Stimulated activated CD4-positive, alpha-beta T cell treated with anti-CD3 and anti-CD28 coated beads, Interleukin-4, amount 100 ng/mL, for 24 hours (primary cell): ENCODE results near the gene RCAN3.
"Not testable (repeated sequence)": the region's sequence is repeated elsewhere in the genome, so short reads cannot be mapped to it uniquely, and the experiment has no call there.

Experiments used
- DNase-seq: peaks from one replicate; pipeline ENCODE4 v3.0.0-alpha.2; 2020

The RCAN3 gene

DNA sequence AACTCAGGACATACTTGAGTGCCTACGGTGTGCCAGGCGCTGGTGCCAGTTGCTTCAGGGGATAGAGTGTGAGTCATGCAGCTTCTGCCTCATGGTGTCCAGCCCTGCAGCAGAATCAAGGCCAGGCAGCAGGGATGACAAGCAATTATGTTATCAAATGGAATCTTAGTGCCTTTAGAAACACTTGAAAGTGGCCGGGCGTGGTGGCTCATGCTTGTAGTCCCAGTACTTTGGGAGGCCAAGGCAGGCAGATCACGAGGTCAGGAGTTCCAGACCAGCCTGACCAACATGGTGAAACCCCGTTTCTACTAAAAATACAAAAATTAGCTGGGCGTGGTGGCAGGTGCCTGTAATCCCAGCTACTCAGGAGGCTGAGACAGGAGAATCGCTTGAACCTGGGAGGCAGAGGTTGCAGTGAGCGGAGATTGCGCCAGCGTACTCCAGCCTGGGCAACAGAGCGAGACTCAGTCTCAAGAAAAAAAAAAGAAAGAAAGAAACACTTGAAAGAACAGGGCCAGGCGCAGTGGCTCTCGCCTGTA is 13.1 kb downstream of the RCAN3 start:
- not testable (repeated sequence) for DNase-seq

DNA sequence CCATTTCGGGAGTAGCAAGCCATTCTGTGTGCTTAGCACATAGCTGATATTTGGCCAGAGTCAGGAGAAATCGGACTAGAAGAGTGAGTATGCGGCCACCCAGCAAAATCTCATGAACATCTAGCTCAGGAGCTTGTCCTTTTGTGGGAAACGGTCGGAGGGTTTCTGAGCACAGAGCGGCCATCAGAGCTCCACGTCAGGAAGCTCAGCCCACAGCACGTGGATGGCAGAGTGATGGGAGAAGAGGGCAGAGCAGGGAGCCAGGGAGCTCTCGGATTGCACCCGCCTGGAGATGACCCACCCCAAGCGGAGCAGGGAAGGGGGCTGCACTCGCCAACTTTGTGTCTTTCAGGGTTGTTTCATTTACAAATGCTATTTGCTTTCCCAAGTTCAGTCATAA is 13.9 kb downstream of the RCAN3 start:
- DNase-seq: no peak

DNA sequence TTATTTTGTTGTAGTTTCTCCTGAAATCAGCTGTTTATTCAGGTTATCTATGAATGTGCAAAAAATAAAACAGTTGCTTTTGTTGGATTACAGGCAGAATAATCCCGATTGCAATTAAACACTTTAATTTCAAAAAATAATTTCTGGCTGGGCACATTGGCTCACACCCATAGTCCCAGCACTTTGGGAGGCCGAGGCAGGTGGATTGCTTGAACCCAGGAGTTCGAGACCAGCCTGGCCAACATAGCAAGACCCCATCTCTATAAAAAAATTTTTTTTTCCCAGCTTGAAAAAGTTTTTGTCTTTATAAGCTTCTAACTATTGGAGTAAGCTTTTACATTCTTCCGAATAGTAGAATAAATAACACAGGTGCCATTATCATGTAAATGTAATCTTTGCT is 15.3 kb downstream of the RCAN3 start:
- no peak for DNase-seq

DNA sequence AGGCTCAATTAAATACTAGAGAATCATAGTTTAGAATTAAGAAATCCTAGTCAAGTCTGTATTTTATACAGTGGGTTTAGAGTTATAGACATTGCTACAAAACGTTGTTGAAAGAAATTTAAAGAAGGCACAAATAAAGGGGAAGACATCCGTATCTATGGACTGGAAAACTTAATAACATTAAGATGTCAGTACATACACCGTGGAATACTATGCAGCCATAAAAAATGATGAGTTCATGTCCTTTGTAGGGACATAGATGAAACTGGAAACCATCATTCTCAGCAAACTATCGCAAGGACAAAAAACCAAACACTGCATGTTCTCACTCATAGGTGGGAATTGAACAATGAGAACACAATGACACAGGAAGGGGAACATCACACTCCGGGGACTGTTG is 17.6 kb downstream of the RCAN3 start:
- not testable (repeated sequence) for DNase-seq

DNA sequence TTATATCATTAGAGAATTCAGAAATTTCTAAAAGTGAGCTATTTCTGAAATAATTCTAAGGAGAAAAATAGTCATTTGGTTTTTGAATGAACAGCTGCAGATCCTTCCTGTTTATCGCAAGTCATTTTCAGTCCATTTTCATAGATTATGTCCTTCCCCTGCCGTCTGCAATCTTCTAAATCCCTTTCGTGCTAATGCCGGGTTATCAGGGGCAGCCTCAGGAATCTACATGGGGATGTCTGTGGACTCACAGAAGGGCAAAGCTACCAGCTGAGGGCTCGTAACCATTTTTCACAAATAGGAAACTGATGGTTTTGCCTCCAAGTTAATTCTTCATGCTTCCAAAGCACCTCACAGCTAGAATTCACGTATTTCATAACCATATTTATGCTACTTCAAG is 23.0 kb downstream of the RCAN3 start:
- DNase-seq: no peak

DNA sequence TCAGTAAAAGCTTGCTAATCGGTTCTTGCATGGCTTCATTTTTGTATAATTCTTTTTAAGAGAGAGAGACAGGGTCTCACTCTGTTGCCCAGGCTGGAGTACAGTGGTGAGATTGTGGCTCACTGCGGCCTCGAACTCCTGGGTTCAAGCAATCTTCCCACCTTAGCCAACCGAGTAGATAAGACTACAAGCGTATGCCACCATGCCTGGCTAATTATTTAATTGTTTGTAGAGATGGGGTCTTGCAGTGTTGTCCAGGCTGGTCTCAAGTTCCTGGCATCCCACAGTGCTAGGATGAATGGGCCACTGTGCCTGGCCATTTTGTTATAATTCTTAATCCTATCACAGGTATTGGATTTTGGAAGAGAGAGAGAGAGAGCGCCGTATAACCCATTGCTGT is 23.4 kb downstream of the RCAN3 start:
- DNase-seq: no peak

DNA sequence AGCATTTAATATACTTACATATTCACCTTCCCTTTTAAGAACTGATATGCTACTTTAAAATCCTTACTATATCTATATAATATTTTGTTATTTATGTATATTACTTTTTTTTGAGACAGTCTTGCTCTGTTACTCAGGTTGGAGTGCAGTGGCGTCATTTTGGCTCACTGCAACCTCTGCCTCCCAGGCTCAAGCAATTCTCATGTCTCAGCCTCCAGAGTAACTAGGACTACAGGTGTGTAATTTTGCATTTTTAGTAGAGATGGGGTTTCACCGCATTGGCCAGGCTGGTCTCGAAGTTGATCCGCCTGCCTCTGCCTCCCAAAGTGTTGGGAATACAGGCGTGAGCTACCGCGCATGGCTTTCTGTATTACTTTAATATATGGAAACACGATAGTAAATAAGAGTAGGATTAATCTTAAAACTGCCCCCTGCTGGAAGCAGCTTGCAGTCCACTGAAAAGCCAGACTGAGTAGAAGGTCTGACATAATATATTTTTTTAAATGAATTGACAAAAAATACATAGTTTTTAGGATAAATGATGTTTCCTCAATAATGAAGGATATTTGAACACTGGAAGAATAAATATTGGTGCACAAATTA is 24.4 kb downstream of the RCAN3 start:
- DNase-seq: peak; percentile 60

DNA sequence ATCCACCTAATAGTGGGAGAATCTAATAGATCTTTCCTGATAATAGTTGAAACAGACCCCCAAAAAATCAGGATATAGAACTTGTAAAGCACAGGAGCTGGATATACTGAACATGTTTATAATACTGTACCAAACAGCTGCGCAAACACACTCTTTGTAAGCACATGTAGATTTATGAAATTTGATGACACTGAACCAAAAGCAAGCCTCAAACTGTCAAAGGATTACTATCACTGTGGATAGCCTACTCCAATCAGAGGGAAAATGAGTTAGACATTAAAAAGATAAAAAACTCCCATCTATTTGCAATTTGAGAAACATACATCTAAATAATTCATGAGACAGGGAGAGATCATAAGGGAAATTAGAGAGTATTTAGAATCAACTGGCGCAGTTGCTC is 26.1 kb downstream of the RCAN3 start:
- DNase-seq: no peak

DNA sequence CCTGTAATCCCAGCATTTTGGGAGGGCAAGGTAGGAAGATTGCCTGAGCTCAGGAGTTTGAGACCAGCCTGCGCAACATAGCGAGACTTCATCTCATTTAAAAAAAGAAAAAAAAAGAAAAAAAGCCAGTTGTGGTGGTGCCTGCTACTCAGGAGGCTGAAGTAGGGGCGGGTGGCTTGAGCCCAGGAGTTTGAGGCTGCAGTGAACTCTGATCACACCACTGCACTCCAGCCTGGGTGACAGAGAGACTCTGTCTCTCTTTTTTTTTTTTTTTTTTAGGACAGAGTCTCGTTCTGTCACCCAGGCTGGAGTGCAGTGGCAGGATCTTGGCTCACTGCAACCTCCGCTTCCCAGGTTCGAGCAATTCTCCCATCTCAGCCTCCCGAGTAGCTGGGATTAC is 26.7 kb downstream of the RCAN3 start:
- DNase-seq: not testable (repeated sequence)

DNA sequence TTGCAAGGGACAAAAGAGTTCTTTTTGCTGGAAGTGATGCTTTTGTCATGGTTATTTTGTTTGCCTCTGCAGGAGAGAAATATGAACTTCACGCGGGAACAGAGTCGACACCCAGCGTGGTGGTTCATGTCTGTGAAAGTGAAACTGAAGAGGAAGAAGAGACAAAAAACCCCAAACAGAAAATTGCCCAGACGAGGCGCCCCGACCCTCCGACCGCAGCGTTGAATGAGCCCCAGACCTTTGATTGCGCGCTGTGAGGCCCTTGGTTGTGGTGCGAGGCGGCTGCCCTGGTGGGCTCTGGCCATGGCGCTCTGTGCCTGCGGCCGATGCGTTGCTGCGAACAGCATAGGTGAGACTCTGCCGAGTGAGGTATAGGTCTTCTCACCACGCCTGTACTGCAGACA is 32.4 kb downstream of the RCAN3 start:
- DNase-seq: peak; percentile 77

DNA sequence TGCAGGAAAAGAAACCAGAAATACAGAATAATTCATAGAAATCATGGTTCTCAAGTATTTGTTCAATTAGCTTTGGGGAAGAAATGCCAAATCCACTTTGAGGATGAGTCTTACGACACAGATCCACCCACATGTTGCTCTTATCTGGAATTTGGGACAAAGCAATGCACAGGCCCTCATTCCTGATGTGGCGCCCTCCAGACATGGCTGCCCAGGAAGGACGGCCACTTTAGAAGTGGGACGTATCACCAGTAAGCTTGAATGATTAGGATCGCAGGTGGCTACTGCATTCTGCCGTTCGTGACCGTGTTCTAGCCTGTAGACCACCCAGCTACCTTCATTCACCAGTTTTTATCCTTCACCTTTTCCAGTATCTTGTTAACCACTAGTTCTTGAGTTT is 33.1 kb downstream of the RCAN3 start:
- no peak for DNase-seq

DNA sequence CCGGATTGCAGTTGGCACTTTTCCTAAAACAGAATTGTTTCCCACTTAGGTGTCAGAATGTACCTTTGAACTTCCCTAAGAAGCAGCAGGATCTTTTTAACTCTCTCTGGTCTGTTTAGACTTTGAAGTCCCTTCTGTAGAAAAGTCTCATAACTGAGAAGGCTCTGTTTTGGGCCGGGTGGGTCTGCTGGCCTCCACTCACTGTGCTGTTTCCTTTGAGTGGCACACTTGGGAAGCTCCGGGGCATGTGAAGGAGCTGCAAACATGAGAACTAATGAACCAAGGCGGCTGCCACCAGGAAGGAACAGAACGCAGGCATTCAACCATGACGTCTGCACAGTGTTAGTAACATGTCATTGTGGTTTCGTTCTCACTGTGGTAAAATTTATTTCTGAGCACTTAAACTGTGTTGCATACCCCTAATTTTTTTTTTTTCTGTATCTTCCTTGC is 33.8 kb downstream of the RCAN3 start:
- DNase-seq: peak; percentile 73

DNA sequence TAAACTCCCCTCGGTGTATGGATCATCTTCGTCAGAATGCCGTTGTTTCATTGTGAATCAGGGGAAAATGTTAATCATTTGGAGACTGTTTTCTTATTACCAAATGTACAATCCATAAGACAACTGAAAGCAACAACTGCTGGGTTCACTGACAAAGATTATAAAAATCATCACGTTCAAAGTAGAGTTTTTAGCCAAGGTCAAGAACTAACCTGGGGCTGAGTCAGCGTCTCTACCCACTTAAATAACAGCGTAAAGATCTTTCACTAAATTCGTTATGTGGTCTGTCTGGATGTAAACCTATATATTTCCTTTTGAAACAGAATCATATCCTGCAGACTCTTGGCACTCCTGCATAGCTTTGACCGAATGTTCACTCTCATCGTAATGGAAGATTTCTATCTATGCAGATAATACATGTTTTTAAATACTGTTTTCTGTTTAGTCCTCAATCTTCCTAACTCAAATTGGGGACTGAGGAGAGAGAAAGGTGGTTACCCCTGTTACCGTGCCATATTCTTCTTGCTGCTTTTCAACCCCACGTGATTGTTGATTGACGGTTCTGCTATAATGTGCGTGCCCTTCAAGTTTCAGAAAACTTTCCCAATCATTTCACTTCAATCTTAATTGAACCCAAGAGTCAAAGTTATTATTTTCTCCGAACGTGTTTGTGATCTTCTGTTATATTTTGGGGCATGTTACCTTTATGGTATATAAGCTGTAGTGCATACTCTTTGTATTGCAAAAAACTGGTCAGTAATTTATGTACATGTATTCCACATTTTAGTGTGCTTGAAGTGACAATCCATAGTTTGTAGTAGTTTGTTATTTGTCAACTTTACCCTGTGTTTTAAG is 37.6 kb downstream of the RCAN3 start:
- peak; percentile 46 for DNase-seq

DNA sequence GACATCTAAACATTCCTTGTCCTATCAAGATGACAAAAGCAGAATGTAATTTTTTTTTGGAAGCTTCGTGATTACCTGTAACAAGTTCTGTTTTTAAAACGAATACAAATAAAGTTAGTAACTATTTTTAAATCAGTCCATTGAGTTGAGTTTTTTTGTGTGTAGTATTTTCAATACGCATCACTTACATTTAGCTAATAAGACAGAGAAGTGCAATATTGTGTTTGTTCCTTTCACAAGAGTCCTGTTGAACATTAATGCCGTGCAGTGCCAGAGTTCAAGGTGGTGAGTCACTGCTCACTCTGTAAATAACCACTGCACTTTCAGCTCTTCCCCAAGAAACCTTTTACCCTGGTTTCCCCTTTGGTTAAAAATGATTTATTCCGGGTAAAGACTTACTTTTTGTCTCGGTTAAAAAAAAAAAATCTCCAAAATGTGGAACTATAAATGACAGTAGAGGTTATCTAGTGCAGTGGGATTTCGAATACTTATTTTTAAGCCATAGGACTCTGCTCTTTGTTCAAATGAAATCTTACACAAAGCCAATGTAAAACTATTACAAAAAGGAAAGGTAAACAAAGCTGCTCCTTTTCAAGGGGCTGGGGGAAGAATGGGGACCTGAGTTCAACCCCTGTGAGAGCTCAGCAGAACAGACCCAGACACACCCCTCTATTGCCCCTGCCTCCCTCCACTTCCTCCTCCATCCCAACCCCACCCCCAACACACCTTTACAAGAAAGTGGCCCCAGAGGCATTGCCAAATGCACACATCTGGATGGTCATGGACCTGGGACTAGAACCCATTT is 38.5 kb downstream of the RCAN3 start:
- DNase-seq: peak; percentile 47

DNA sequence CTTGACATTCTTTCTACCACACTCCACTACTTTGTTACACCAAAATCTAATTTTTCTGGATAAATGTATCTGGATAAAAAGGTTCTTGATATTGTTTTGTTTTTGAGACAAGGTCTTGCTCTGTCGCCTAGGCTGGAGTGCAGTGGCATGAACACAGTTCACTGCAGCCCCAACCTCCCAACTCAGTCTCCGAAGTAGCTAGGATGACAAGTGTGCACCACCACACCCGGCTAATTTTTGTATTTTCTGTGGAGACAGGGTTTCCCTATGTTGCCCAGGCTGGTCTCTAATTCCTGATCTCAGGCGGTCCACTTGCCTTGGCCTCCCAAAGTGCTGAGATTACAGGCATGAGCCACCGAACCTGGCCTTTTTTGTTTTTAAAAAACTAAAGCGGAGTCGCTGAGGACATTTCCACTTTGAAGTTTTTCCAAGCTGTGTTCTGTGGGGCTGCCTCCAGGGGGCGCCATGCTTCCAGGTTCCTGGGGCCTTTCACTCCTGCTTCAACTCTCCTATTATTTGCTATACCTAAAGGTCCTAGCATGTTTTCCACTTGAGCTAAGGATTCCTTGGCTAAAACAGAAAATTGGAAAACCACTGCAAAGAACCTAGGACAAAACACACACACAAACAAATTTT is 39.2 kb downstream of the RCAN3 start:
- no peak for DNase-seq

DNA sequence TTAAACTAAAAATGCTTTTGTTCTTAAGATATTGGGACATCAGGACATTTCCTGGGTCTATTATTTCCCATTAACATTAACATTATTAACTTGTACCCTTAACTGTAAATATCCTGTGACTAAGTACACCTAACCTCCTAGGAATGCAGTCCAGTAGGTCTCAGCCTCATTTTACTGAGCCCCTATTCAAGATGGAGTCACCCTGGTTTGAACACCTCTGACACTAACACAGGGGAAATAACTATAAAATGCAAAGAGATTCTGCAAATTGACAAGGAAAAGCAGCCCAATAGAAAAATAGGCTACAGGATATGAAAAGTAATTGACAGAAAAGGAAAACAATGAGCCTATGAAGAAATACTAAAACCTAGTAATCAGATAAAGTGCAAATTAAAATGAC is 41.6 kb downstream of the RCAN3 start:
- DNase-seq: no peak

DNA sequence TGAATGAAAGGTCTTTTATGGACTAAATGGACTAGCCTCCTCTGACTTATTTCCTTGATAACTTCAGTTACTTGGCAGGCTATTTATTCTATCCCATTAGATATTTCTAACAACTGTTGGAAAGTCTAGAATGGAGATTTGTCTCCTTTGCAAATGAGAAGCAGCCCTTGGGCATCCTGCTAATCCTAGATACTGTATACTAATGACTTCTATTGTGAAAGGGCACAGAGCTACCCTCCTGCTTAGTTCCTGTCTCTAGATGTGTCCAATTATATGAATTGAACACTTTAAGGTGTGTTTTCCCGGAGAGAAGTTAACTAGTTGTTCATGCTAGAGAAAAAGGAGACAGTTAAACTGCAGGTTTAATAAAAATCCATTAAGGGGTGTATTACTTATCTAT is 43.0 kb downstream of the RCAN3 start:
- DNase-seq: no peak

DNA sequence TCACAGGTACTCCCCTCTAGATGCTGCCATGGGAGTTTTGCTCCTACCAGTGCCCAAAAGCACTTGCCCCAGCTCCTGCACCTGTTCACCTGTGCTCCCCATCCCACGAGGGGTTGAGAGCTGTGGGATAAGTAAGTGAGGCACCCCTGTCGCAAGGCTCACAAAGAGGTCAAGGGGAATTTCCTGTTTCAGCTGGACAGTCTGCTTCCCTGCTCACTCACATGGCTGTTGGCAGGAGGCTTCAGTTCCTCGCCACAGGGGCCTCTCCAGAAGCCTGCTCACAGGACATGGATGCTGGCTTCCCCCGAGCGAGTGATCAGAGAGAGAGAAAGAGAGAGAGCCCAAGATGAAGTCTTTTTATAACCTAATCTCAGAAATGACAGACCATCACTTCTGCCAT is 44.6 kb downstream of the RCAN3 start:
- no peak for DNase-seq

DNA sequence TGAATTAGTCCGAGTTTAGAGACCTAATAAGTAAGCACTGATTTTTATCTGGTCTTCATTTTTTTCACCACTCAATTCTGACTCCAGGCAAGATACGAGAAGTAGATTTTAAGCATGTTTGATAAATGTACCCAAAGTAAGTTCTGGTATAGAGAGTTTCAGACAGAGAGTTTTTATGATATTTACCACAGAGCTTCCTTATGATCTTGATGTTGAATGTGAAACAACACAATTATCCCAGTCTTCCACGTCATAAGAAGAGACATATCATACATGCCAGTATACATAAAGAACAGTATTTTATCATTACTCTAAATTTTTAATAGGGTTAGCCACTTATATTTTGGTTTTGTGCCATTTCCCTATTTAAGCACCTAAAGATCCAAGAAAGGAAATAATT is 45.4 kb downstream of the RCAN3 start:
- no peak for DNase-seq

DNA sequence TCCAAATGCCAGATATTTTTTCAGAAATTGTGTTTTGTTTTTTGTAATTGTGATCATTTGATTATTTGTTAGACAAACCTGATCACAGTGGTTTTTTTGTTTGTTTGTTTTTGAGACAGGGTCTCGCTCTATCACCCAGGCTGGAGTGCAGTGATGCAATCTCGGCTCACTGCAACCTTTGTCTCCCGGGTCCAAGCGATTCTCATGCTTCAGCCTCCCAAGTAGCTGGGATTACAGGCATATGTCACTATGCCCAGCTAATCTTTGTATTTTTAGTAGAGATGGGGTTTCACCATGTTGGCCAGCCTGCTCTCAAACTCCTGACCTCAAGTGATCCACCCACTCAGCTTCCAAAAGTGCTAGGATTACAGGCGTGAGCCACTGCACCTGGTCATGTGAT is 46.6 kb downstream of the RCAN3 start:
- not testable (repeated sequence) for DNase-seq

DNA sequence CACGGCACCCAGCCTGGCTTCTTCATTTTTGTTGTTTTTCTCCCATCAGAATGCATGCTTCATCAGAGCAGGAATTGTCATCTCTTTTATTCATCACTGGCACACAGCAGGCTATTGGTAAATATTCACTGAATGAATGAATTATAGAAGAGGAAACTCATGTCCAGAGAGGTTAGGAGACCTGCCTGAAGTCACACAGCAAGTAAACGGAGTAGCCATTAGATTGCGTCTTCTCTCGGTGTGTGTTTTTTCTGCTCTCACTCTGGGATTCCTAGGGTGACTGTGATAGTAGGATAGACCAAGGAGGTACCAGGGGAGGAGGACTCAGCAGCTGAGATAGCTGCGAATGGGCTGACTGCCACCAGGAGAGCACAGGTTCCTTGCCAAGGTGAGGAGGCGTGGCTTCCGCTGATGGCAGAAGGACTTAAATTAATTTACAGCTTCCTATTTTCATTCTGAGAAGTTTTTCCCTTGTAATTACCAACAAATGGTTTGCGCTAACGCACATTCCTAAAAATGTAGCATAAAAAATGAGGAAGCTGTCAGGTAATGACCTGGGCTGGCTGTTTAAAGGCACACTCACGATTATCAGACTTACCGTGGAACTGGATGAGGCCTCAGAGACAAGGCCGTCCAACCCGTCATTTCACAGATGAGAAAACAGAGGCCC is 48.8 kb downstream of the RCAN3 start:
- no peak for DNase-seq

DNA sequence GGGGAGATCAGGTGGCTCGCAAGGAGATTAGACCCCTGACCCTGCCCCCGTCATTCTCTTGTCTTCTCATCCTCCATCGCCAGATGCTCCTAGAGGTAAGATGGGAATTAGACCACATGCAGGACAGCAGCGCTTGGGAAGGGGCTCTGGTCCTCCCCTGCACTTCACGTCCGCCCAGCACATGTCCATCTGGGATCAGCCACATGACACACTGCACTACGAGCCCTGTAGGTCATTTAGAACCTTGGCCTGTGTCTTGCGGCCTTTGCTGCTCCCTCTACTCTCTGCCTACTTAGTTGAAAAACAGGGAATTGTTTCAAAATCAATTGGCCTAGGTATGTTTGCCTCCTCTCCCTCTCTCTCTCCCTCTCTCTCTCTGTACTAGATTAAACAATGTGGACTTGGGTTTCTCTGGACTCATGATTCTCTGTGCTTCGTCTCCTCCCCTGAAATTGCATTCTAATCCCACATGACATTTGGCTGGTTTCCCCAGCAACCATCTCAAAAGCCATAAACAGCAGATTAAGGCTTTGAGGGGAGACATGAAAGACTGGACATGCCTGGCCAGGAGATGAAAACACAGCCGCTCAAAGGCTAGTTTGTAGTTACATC is 49.4 kb downstream of the RCAN3 start:
- DNase-seq: no peak
